Measurements from ENCODE around the gene EFNA1. TPM values are rescaled to one million over a fixed set of nuclear protein-coding genes. Genes with fewer than 3 reads are reported as not detected.

The EFNA1 gene
- total RNA-seq, 1 donor from 2014 or later = 178 TPM

DNA sequence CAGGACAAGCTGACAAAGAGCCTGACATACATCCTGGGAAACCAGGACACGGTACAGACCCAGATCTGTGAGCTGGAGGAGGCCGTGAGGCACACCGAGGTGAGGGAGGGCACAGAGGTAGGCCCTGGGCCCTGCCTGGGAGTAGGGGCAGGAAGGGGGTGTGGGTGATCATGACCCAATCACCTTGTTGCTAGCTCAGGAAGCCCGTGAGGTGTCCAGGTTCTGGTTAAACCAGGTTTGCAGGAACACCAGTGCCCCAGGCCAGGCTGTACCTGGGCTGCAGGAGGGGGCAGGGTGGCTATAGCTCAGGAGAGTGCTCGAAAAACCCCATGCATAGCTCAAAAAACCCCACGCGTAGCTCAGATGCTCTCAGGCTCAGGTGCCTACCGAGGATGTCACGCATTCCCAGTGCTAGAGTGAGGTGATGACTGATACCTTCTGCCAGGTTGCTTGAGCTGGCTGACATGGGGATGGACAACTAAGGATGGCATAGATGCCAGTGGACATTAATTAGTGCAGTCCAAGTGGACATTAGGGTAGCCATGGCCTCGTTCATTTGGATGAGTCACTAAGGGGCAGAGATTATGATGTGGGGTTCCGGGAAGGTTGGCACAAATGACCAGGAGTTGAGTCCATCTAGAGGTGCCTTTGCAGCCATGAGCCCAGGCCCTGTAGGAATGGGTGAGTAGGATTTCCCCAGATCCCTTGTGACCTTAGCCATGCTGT, 49.7 kb downstream of the EFNA1 start:
- intact Hi-C loops (cut with DNase I) = no loop called here
- DNase-seq (peak; percentile 83), ATAC-seq (peak; percentile 49)
- Histone ChIP-seq H3K9me3 (no peaks in the 10 kb centered on the region), H3K27me3 (no peaks in the 10 kb centered on the region), H3K4me1 (peaks cover 14% of the 10 kb centered on the region), H3K36me3 (no peaks in the 10 kb centered on the region), H3K27ac (peak overlapping the region; percentile 27), H3K4me3 (no peak overlapping the region)
- TF ChIP-seq CTCF (IDR thresholded peaks at IDR 0.05) = no peak

GRCh38 chr1:155177918-155178281, 50.2 kb downstream of the EFNA1 start:
- H3K27ac ChIP-seq = peak overlapping the region; percentile 4
- H3K27me3 ChIP-seq = no peaks in the 10 kb centered on the region
- TF ChIP-seq CTCF (IDR thresholded peaks at IDR 0.05) = no peak
- H3K4me1 ChIP-seq = peaks cover 14% of the 10 kb centered on the region
- no peaks in the 10 kb centered on the region for H3K9me3 ChIP-seq
- H3K36me3 ChIP-seq = no peaks in the 10 kb centered on the region
- peak; percentile 66 for DNase-seq
- intact Hi-C loops (cut with DNase I) = no loop called here
- H3K4me3 ChIP-seq = peak overlapping the region; percentile 25
- no peak for ATAC-seq

GRCh38 chr1:155178441-155179111, 50.9 kb downstream of the EFNA1 start:
- Histone ChIP-seq H3K4me3 (peak overlapping the region; percentile 25), H3K4me1 (peaks cover 12% of the 10 kb centered on the region), H3K27me3 (no peaks in the 10 kb centered on the region), H3K36me3 (no peaks in the 10 kb centered on the region), H3K9me3 (no peaks in the 10 kb centered on the region), H3K27ac (peak overlapping the region; percentile 4)
- intact Hi-C loops (cut with DNase I) = no loop called here
- ATAC-seq (peak; percentile 29), DNase-seq (peak; percentile 79)
- no peak for TF ChIP-seq CTCF (IDR thresholded peaks at IDR 0.05)

DNA sequence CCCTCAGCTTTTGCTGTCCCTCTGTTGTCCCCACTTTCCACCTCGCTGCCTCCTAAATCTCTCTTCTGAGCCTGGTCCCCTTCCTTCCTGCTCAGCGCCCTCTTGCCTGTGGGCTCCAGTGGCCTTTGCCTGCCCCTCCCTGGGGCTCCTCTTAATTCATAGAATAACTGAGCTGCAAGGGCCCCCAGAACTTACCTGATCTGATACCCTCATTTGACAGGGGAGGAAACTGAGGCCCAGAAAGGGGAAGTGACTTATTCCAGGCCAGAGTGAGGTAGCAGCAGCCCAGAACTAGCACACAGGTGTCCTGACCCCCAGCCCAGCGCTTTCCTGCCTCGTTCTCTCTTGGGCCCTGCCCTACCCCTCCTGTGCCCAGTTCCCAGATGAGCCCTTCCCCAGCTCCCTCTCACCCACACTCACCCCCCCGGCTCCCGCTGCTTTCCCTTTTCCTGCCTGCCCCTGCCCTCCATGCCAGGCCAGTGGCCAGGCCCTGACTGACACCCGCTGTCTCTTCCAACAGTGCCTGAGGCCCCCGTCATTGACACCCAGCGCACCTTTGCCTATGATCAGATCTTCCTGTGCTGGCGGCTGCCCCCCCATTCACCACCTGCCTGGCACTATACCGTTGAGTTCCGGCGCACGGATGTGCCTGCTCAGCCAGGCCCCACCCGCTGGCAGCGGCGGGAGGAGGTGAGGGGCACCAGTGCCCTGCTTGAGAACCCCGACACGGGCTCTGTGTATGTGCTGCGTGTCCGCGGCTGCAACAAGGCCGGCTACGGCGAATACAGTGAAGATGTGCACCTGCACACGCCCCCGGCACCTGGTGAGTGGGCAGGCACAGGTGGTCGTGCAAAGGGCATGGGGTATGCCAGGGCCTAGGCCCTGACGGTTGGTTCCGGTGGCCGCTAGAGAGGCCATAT, 51.7 kb downstream of the EFNA1 start:
- ATAC-seq (no peak), DNase-seq (peak; percentile 68)
- no peaks in the 10 kb centered on the region for H3K36me3 ChIP-seq
- no peaks in the 10 kb centered on the region for H3K27me3 ChIP-seq
- H3K9me3 ChIP-seq = no peaks in the 10 kb centered on the region
- intact Hi-C loops (cut with DNase I) = no loop called here
- no peak for TF ChIP-seq CTCF (IDR thresholded peaks at IDR 0.05)
- H3K27ac ChIP-seq = peak overlapping the region; percentile 4
- H3K4me1 ChIP-seq = peaks cover 12% of the 10 kb centered on the region
- no peak overlapping the region for H3K4me3 ChIP-seq

DNA sequence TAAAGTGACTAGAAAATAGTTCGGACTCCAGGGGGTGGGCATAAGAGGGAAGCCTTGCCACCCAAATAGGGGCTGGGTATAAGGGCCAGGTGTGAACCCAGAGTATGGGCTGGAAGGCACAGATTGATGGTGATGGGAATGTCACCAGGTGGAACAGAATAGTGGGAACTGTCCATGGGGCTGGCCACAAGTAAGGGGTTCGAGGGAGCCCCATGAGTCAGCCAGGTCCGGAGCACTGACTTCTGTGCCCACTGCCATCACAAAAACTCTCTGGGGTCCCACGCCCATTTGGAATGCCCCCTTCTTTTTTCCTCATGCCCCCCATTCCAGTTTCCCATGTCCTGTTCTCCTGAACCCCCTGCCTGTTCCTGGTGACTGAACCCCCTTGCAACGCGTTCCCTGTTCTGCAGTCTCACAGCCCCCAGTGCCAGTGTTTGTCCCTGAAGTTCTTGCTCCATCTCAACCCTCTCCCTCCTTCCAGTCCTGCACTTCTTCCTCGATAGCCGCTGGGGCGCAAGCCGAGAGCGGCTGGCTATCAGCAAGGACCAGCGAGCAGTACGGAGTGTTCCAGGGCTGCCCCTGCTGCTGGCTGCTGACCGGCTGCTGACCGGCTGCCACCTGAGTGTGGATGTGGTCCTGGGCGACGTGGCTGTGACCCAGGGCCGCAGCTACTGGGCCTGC, 53.8 kb downstream of the EFNA1 start:
- Histone ChIP-seq H3K4me3 (no peak overlapping the region), H3K27me3 (no peaks in the 10 kb centered on the region), H3K36me3 (no peaks in the 10 kb centered on the region), H3K27ac (no peak overlapping the region), H3K9me3 (no peaks in the 10 kb centered on the region), H3K4me1 (peaks cover 20% of the 10 kb centered on the region)
- no peak for DNase-seq
- TF ChIP-seq CTCF (IDR thresholded peaks at IDR 0.05) = no peak
- no peak for ATAC-seq
- intact Hi-C loops (cut with DNase I) = no loop called here

Data from upper lobe of right lung (tissue), 1 donor.